DMS 273 treated with DMSO at 0.1 percent for 48 hours (cell line): ENCODE data around the gene ARHGAP45.
A peak's percentile ranks its signal among the peaks of the same experiment; 100 is the strongest.

Source experiments
- DNase-seq: peaks from one replicate; lab custom pipeline; 2025; lab: John Stamatoyannopoulos, UW

The ARHGAP45 gene

GRCh38 chr19:1072371-1073015 lies 5.5 kb downstream of the ARHGAP45 start:
- DNase-seq: no peak

DNA sequence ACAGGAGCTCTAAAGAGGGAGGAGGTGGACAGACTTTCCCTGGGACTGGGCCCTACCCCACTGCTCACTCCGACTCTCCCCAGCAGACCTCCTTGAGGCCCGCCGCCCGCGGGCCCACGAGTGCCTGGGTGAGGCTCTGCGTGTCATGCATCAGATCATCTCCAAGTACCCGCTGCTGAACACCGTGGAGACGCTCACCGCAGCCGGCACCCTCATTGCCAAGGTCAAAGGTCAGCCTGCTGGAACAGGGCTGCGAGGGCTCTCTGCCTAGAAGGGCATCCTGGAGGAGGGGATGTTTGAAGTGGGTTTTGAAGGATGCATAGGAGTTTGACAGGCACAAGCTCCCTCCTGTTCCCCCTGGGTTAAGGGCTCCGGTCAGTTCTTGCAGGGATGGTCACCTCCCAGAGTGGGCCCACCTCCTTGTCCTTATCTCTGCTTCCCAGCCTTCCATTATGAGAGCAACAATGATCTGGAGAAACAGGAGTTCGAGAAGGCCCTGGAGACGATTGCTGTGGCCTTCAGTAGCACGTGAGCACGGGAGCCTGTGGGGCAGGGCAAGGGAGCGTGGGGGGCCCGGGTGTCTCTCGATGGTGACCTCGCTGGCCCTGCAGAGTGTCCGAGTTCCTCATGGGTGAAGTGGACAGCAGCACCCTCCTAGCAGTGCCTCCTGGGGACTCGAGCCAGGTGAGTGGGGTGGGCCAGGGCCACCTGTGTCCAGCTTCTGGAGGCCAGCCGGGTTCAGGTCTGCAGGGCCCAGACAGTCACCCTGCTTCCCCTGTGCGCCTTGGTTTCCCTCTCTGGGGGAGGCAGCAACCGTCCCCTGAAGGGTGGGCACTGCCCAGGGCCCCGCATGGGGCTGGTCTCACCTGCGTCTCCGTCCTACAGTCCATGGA lies 6.3 kb downstream of the ARHGAP45 start:
- DNase-seq: no peak

DNA sequence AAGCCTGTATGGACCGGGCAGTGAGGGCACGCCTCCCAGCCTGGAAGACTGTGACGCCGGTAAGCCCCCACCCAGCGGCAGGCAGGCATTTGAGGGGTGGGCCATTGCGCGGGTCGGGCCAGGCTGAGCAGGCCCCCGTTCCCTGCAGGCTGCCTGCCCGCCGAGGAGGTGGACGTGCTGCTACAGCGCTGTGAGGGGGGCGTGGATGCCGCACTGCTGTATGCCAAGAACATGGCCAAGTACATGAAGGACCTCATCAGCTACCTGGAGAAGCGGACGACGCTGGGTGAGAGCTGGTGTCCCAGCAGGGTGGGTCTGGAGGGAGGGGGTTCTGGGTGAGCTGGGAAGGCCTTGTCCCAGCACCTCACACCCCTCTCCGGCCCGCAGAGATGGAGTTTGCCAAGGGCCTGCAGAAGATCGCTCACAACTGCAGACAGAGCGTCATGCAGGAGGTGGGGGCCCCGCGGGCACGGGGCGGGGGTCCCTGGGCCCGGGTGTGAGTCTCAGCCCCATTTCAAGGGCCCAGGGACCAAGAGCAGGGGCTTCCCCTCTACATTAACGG lies 7.1 kb downstream of the ARHGAP45 start:
- no peak for DNase-seq

GRCh38 chr19:1074544-1075283 lies 7.7 kb downstream of the ARHGAP45 start:
- DNase-seq: peak; percentile 58

GRCh38 chr19:1076046-1076386 lies 9.0 kb downstream of the ARHGAP45 start:
- DNase-seq: no peak

GRCh38 chr19:1076951-1077350 lies 10.0 kb downstream of the ARHGAP45 start:
- DNase-seq: no peak

GRCh38 chr19:1079566-1080111 lies 12.7 kb downstream of the ARHGAP45 start:
- no peak for DNase-seq

- DNase-seq: no peak
These were observed 13.6 kb downstream of the ARHGAP45 start for GRCh38 chr19:1080360-1081161.

DNA sequence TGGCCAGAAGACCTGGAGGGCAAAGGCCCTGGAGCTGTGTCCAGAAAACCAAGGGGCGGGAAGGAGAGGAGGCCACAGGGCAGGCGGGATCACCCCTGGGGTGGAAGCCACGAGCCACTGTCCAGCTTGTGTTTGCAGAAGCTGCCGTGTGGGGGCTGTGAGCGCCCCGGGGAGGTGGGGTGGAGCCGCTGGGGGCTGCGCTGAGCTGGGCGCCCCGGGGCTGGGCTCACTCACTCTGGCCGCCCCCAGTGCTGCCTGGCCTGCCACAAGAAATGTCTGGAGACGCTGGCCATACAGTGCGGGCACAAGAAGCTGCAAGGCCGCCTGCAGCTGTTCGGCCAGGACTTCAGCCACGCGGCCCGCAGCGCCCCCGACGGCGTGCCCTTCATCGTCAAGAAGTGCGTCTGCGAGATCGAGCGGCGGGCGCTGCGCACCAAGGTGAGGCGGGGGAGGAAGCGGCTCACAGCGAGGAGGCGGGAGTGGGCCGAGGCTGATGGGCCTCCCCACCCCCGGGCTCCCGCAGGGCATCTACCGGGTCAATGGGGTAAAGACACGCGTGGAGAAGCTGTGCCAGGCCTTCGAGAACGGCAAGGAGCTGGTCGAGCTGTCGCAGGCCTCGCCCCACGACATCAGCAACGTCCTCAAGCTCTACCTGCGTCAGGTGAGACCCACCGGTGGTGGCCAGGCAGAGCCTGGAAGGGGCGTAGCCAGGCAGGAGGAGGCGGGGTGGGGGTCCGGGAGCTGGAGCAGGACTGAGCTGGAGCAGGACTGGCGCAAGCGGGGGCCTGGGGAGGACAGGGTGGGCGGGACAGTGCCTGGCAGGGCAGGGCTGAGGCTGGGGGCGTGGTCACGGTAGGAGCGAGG lies 14.6 kb downstream of the ARHGAP45 start:
- DNase-seq: no peak

DNA sequence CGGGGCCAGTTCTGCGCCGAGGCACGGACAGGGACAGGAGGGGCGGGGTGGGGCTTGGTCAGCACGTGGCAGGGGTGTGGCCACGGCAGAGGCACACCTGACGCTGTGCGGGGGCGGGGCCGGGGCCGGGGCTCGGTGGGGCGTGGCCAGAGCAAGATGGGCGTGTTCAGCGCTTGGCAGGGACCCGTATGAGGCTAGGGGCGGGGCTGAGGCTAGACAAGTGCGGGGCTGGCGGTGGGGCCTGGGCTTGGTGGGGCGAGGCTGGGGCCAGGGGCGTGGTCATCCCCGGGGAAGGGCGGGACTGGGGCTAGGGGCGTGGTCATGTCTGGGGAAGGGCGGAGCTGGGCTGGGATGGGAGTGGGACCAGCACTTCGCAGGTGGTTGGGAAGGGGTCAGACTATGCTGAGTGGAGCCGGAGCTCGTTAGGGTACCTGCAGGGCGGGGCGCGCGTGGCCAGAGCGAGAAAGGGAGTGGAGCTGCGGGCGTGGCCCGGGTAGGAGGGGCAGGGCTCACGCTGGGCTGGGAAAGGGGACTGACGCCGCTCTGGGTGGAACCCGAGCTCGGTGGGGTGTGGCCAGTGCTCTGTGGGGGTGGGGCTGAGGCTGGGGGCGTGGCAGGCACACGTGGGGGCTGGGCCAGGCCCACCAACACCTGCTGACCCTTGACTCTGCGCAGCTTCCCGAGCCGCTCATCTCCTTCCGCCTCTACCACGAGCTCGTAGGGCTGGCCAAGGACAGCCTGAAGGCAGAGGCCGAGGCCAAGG lies 15.4 kb downstream of the ARHGAP45 start:
- DNase-seq: no peak

- no peak for DNase-seq
These were observed 16.2 kb downstream of the ARHGAP45 start for GRCh38 chr19:1082928-1083816.

GRCh38 chr19:1084024-1084868 lies 17.3 kb downstream of the ARHGAP45 start:
- no peak for DNase-seq

DNA sequence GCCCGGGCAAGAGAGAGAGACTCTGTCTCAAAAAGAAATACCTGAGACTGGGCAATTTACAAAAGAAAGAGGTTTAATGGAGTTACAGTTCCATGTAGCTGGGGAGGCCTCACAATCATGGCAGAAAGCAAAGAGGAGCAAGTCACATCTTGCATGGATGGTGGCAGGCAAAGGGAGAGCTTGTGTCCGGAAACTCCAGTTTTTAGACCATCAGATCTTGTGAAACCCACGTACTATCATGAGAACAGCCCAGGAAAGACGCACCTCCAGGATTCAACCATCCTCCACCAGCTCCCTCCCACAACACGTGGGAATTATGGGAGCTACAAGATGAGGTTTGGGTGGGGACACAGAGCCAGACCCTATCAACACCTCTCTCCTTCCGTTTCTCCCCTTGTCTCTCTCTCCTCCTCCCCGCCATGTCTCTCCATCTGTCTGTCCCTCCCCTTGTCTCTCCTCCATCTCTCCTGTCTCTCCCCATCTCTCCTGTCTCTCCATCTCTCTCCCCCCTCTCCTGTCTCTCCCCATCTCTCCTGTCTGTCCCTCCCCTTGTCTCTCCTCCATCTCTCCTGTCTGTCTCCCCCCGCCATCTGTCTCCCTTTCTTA lies 18.2 kb downstream of the ARHGAP45 start:
- no peak for DNase-seq

- no peak for DNase-seq
These were observed 18.9 kb downstream of the ARHGAP45 start for GRCh38 chr19:1085676-1086442.

- DNase-seq: no peak
These were observed 19.6 kb downstream of the ARHGAP45 start for GRCh38 chr19:1086613-1087012.

GRCh38 chr19:1087813-1088415 lies 20.9 kb downstream of the ARHGAP45 start:
- no peak for DNase-seq
